ENCODE measurements around the gene PRR3.

GRCh38 chr6:30510419-30511168 lies 46.5 kb upstream of the PRR3 start:
- TF ChIP-seq CTCF (IDR thresholded peaks at IDR 0.05) (no peak), POLR2A (IDR thresholded peaks at IDR 0.05) (no peak)

All from tibial nerve (tissue), 3 donors.